Mesothelial cell of epicardium (in vitro differentiated cells): ENCODE results near the gene FAM237B. TPM values are rescaled to one million over a fixed set of nuclear protein-coding genes. Genes with fewer than 3 reads are reported as not detected.
"Not testable (repeated sequence)": the region's sequence is repeated elsewhere in the genome, so short reads cannot be mapped to it uniquely, and the experiment has no call there.

Source experiments
- DNase-seq, 2 experiments: peaks; one replicate each; pipeline ENCODE4 v3.0.0; 2021; ENCODE audit warnings: low spot score in 2 of 2; ENCODE audit not compliant: unreplicated experiment in 2 of 2
- H3K27ac Mint-ChIP-seq: 2 replicates; pipeline ENCODE4 v1.8.0; 2021; ENCODE audit warnings: mixed read lengths
- H3K27me3 Mint-ChIP-seq: 2 replicates; pipeline ENCODE4 v1.8.0; 2021; ENCODE audit warnings: low read depth, mixed read lengths
- H3K36me3 Mint-ChIP-seq: 2 replicates; pipeline ENCODE4 v1.8.0; 2021; ENCODE audit warnings: mixed read lengths
- H3K4me1 Mint-ChIP-seq: 2 replicates; pipeline ENCODE4 v1.8.0; 2021; ENCODE audit warnings: mixed read lengths
- H3K4me3 Mint-ChIP-seq: 2 replicates; pipeline ENCODE4 v1.8.0; 2021; ENCODE audit warnings: mild to moderate bottlenecking, moderate library complexity, mixed read lengths
- H3K9me3 Mint-ChIP-seq: 2 replicates; pipeline ENCODE4 v1.8.0; 2021; ENCODE audit warnings: mixed read lengths
- total RNA-seq: library from RNA; stranded (reverse); gene quantifications from 3 replicates; pipeline ENCODE4 v1.2.1, GENCODE V29; 2021
- TF ChIP-seq, protein P1 (sequence below): fragments of 200-600 bp; sonication (generic); IDR thresholded peaks from one replicate; pipeline ENCODE4 v1.5.0; 2021; ENCODE audit warnings: antibody characterized with exemption; ENCODE audit not compliant: unreplicated experiment

Gene FAM237B
- total RNA-seq, 1 donor from 2014 or later, result not detected

DNA sequence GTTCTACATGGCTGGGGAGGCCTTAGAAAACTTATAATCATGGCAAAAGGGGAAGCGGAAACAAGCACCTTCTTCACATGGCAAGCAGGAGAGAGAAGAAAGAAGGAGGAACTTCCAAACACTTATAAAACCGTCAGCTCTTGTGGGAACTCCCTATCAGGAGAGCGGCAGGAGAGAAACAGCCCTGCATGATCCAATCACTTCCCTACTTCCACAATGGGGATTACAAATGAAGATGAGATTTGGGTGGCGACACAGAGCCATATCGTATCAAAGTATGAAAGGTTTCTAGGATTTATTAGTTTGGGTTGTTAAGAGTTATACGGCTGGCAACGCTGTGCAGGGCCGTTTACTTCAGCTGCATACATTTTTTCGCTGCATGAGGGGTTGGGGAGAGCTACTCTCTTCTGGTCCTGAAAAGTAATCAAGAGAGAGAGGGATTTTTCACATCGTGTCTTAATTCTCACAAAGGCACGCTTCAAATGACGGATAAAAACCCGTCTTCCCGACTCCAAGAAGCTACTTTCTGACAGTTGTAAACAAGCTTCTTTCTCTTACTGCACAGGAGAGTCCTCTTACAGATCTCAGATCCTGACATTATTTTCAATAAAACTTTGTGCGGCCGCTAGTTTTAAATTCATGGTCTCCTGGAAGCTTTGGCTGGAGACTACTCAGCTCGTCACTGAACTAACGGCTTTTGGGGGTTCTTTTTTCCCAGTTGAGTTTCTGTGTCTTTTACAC is 24.7 kb upstream of the FAM237B start:
- no peaks in the 10 kb centered on the region for H3K9me3 Mint-ChIP-seq
- H3K27me3 Mint-ChIP-seq, result no peaks in the 10 kb centered on the region
- TF ChIP-seq, protein P1, sequence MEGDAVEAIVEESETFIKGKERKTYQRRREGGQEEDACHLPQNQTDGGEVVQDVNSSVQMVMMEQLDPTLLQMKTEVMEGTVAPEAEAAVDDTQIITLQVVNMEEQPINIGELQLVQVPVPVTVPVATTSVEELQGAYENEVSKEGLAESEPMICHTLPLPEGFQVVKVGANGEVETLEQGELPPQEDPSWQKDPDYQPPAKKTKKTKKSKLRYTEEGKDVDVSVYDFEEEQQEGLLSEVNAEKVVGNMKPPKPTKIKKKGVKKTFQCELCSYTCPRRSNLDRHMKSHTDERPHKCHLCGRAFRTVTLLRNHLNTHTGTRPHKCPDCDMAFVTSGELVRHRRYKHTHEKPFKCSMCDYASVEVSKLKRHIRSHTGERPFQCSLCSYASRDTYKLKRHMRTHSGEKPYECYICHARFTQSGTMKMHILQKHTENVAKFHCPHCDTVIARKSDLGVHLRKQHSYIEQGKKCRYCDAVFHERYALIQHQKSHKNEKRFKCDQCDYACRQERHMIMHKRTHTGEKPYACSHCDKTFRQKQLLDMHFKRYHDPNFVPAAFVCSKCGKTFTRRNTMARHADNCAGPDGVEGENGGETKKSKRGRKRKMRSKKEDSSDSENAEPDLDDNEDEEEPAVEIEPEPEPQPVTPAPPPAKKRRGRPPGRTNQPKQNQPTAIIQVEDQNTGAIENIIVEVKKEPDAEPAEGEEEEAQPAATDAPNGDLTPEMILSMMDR, result no peak
- peaks cover 15% of the 10 kb centered on the region for H3K4me1 Mint-ChIP-seq
- DNase-seq, result no peak
- H3K27ac Mint-ChIP-seq, result peak overlapping the region; percentile 98
- H3K36me3 Mint-ChIP-seq, result no peaks in the 10 kb centered on the region
- H3K4me3 Mint-ChIP-seq, result peak overlapping the region; percentile 96

DNA sequence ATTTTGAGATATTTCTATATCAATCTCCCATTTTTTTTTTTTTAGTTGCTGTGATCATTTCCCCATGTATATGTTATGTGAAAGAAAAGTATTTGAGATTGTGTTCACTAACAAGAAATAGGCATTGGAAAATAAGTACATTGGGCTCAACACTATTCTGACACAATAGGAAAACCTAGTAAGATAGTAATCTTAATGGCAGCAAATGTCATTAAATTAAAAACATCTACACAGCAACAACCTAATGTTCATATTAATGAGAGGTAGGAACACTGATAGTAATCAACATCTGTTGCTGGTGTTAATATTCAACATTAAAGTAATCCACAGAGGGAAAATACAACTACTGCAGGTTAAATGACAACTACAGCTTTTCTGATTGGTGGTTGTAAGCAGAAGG is 23.9 kb upstream of the FAM237B start:
- TF ChIP-seq, protein P1, result no peak
- H3K9me3 Mint-ChIP-seq, result no peaks in the 10 kb centered on the region
- H3K27me3 Mint-ChIP-seq, result peaks cover 2% of the 10 kb centered on the region
- peak overlapping the region; percentile 96 for H3K4me3 Mint-ChIP-seq
- H3K4me1 Mint-ChIP-seq, result peaks cover 15% of the 10 kb centered on the region
- no peaks in the 10 kb centered on the region for H3K36me3 Mint-ChIP-seq
- no peak for DNase-seq
- H3K27ac Mint-ChIP-seq, result peak overlapping the region; percentile 98

DNA sequence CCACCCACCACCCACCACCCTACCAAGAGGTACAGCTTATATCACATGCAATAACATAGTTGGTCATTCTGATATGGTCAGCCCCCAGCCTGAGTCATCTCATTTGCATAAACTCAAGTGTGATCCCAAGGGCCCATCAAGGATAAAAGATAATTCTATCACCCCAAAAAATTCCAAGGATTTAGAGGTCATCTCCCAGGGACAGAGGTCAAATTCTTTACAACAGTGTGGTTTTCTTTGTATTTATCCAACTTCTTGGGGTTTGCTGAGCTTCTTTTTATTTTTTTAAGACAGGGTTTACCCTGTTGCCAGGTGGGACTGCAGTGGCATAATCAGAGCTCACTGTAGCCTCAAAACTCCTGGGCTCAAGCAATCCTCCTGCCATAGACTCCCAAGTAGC is 16.0 kb upstream of the FAM237B start:
- DNase-seq, result no peak
- Mint-ChIP-seq H3K4me3 (no peak overlapping the region), H3K9me3 (no peaks in the 10 kb centered on the region), H3K36me3 (no peaks in the 10 kb centered on the region), H3K27me3 (peaks cover 18% of the 10 kb centered on the region), H3K4me1 (no peaks in the 10 kb centered on the region), H3K27ac (no peak overlapping the region)
- TF ChIP-seq, protein P1, result no peak

DNA sequence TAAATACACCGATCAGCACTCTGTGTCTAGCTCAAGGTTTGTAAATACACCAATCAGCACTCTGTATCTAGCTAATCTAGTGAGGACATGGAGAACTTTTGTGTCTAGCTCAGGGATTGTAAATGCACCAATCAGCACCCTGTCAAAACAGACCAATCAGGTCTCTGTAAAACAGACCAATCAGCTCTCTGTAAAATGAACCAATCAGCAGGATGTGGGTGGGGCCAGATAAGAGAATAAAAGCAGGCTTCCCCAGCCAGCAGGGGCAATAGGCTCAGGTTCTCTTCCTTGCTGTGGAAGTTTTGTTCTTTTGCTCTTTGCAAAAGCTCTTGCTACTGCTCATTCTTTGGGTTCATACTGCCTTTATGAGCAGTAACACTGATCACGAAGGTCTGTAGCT is 13.8 kb upstream of the FAM237B start:
- peaks cover 24% of the 10 kb centered on the region for H3K27me3 Mint-ChIP-seq
- not testable (repeated sequence) for H3K4me1 Mint-ChIP-seq, H3K36me3 Mint-ChIP-seq, H3K4me3 Mint-ChIP-seq, DNase-seq, H3K9me3 Mint-ChIP-seq, H3K27ac Mint-ChIP-seq

DNA sequence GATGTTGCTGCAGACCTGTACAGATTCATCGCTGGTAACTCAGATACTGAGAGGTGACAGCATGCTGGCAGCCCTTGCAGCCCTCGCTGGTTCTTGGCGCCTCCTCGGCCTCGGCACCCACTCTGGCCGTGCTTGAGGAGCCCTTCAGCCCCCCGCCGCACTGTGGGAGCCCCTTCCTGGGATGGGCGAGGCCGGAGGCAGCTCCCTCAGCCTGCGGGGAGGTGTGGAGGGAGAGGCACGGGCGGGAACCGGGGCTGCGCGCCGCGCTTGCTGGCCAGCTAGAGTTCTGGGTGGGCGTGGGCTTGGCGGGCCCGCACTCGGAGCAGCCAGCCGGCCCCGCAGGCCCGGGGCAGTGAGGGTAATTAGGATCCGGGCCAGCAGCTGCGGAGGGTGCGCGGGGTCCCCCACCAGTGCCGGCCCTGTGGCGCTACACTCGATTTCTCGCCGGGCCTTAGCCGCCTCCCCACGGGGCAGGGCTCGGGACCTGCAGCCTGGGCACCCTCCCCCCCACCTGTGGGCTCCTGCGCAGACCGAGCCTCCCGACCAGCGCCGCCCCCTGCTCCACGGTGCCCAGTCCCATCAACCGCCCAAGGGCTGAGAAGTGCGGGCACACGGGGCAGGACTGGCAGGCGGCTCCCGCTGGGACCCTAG is 13.2 kb upstream of the FAM237B start:
- Mint-ChIP-seq H3K27me3 (peaks cover 24% of the 10 kb centered on the region), H3K36me3 (no peaks in the 10 kb centered on the region), H3K4me1 (no peaks in the 10 kb centered on the region), H3K4me3 (no peak overlapping the region), H3K9me3 (no peaks in the 10 kb centered on the region), H3K27ac (no peak overlapping the region)
- DNase-seq, result no peak
- TF ChIP-seq, protein P1, result no peak

DNA sequence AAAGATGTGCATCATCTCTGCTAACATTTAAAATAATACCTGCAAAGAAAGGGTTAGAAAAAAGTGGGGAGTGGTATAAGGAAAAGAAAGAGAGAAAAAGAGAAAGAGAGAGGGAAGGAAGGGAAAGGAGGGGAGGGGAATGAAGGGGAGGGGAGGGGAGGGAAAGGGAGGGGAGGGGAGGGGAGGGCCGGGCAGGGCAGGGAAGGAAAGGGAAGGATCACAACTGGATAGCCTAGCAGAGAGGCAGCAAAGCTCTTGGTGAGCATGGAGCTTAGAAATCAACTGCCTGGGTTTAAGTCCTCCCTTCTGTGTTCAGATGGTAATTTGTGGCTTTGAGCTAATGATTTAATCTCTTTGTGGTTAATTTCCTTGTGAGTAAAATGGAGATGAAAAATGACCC is 5.4 kb upstream of the FAM237B start:
- TF ChIP-seq, protein P1, result no peak
- Mint-ChIP-seq H3K4me3 (no peak overlapping the region), H3K27ac (no peak overlapping the region), H3K27me3 (peaks cover 45% of the 10 kb centered on the region), H3K4me1 (peaks cover 1% of the 10 kb centered on the region), H3K36me3 (no peaks in the 10 kb centered on the region), H3K9me3 (no peaks in the 10 kb centered on the region)
- no peak for DNase-seq
